Measurements from ENCODE around the gene FYN.

GRCh38 chr6:111862314-111862713 lies 10.9 kb downstream of the FYN start:
- TF ChIP-seq, protein P1, sequence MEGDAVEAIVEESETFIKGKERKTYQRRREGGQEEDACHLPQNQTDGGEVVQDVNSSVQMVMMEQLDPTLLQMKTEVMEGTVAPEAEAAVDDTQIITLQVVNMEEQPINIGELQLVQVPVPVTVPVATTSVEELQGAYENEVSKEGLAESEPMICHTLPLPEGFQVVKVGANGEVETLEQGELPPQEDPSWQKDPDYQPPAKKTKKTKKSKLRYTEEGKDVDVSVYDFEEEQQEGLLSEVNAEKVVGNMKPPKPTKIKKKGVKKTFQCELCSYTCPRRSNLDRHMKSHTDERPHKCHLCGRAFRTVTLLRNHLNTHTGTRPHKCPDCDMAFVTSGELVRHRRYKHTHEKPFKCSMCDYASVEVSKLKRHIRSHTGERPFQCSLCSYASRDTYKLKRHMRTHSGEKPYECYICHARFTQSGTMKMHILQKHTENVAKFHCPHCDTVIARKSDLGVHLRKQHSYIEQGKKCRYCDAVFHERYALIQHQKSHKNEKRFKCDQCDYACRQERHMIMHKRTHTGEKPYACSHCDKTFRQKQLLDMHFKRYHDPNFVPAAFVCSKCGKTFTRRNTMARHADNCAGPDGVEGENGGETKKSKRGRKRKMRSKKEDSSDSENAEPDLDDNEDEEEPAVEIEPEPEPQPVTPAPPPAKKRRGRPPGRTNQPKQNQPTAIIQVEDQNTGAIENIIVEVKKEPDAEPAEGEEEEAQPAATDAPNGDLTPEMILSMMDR (IDR thresholded peaks at IDR 0.05): no peak
- TF ChIP-seq POLR2A (IDR thresholded peaks at IDR 0.05): no peak
